Activated CD4-positive, alpha-beta T cell treated with anti-CD3 and anti-CD28 coated beads for 36 hours (primary cell): ENCODE data around the gene CYP2U1. TPM values are rescaled to one million over a fixed set of nuclear protein-coding genes. Genes with fewer than 3 reads are reported as not detected.
A peak's percentile ranks its signal among the peaks of the same experiment; 100 is the strongest.
"Not testable (repeated sequence)": the region's sequence is repeated elsewhere in the genome, so short reads cannot be mapped to it uniquely, and the experiment has no call there.

Experiments used
- ATAC-seq: fragments of 200-7000 bp; cut with Tn5 transposase; one replicate; pipeline ENCODE4 v1.10.0; 2021; ENCODE audit warnings: mild to moderate bottlenecking, moderate library complexity
- CTCF ChIA-PET: fragments of 350-600 bp; sonication (Branson Sonifier 250); formaldehyde crosslinking; loops from one replicate; lab custom pipeline; 2021; ENCODE audit warnings: antibody characterized with exemption; lab: Charles Lee
- POLR2A ChIA-PET: fragments of 350-600 bp; sonication (Branson Sonifier 250); formaldehyde crosslinking; loops from one replicate; lab custom pipeline; 2021; ENCODE audit warnings: antibody characterized with exemption, inconsistent platforms; lab: Charles Lee
- DNase-seq: peaks from one replicate; pipeline ENCODE4 v3.0.0-alpha.2; 2020
- H3K27ac Mint-ChIP-seq: one replicate; pipeline ENCODE4 v1.8.0; 2021; ENCODE audit warnings: mixed read lengths
- H3K27me3 Mint-ChIP-seq: one replicate; pipeline ENCODE4 v1.8.0; 2021; ENCODE audit warnings: mixed read lengths
- H3K36me3 Mint-ChIP-seq: one replicate; pipeline ENCODE4 v1.8.0; 2021; ENCODE audit warnings: low read depth, mixed read lengths
- H3K4me1 Mint-ChIP-seq: one replicate; pipeline ENCODE4 v1.8.0; 2021; ENCODE audit warnings: mixed read lengths
- H3K4me3 Mint-ChIP-seq: one replicate; pipeline ENCODE4 v1.8.0; 2021; ENCODE audit warnings: mild to moderate bottlenecking, moderate library complexity, mixed read lengths
- H3K9me3 Mint-ChIP-seq: one replicate; pipeline ENCODE4 v1.8.0; 2021; ENCODE audit warnings: low read depth, mixed read lengths
- intact Hi-C, 2 experiments: fragments of 100-400 bp; cut with DNase I in 1 of 2; cut with micrococcal nuclease in 1 of 2; formaldehyde crosslinking; loops; one replicate each; pipeline versions ENCODE4 v1.14.2 to v1.15.1; 2022 to 2024; cut with DNase I, micrococcal nuclease
- total RNA-seq, 2 experiments: library from RNA; stranded (reverse); gene quantifications; one replicate each; pipeline ENCODE4 v1.2.3, GENCODE V29; 2021

CYP2U1 gene
- total RNA-seq, 2 experiments from 2014 or later = 2.3 to 2.4 TPM

DNA sequence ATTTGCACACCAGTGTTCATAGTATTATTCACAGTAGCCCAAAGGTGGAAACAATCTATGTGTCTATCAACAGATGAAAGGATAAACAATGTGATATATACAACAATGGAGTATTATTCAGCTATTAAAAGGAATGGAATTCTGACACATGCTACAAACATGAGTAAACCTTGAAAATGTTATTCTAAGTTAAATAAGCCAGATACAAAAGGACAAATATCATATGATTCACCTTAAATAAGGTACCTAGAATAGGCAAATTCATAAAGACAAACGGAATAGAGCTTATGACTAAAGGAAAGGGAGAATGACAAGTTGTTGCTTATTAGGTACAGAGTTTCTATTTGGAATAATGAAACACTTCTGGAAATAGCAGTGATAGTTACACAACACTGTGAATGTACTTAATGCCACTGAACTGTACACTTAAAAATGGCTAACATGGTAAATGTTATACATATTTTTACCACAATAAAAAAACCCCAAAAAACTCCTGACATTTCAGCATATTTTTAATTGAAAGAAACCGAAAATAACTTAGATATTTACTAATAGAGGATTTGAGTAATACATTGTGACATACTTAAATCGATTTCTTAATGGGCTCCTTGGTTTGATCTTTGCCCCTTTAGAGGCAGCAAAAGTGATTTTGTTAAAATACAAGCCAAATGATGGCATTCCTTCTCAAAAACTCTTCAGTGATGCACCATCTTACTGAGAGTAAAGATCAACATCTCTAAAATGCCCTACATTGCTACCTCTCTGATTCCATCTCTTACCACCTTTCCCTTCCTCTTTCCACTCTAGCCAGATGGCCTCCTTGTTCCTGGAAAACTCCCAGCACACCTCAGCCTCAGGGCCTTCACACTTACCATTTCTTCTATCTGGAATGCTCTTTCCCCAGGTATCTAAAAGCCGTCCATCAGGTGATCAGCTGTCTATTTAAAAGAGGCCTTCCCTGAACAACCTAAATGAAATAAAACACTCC, 8.6 kb upstream of the CYP2U1 start:
- CTCF ChIA-PET = interaction anchor here (1.9 kb wide), 1 partner anchor 164 kb away, joined by 9 read pairs; no protein-coding TSS in a partner anchor
- Mint-ChIP-seq H3K27ac (no peak overlapping the region), H3K4me3 (no peak overlapping the region), H3K4me1 (no peaks in the 10 kb centered on the region), H3K9me3 (peaks cover 5% of the 10 kb centered on the region), H3K36me3 (peaks cover 3% of the 10 kb centered on the region), H3K27me3 (peaks cover 12% of the 10 kb centered on the region)
- intact Hi-C loops = no loop called here
- no peak for DNase-seq
- ATAC-seq = no peak
- POLR2A ChIA-PET = no interaction called here

DNA sequence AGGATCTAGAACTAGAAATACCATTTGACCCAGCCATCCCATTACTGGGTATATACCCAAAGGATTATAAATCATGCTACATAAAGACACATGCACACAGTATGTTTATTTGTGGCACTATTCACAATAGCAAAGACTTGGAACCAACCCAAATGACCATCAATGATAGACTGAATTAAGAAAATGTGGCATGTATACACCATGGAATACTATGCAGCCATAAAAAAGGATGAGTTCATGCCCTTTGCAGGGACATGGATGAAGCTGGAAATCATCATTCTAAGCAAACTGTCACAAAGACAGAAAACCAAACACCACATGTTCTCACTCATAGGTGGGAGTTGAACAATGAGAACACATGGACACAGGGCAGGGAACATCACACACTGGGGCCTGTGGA, 5.6 kb upstream of the CYP2U1 start:
- POLR2A ChIA-PET = not testable (repeated sequence)

DNA sequence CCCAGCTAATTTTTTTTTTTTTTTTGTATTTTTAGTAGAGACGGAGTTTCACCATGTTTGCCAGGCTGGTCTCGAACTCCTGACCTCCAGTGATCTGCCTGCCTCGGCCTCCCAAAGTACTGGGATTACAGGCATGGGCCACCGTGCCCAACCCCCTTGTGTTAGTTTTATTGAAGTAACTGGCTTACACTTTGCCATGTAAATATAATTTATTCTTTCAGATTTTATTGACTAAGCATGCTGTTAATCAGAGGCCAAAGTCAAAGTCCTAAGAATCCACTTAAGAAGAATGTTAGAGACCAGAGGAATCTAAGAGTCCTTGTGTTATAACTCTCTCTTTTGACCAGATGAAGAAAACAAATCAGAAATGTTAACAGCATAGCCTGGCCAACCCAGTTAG, 4.5 kb upstream of the CYP2U1 start:
- H3K4me1 Mint-ChIP-seq, H3K27ac Mint-ChIP-seq, POLR2A ChIA-PET, H3K4me3 Mint-ChIP-seq, H3K36me3 Mint-ChIP-seq, CTCF ChIA-PET, intact Hi-C loops, H3K9me3 Mint-ChIP-seq, H3K27me3 Mint-ChIP-seq, ATAC-seq, DNase-seq: not testable (repeated sequence)

More for the DNA sequence above, 5.6 kb upstream of the CYP2U1 start:
- H3K27ac Mint-ChIP-seq, CTCF ChIA-PET, ATAC-seq, H3K4me3 Mint-ChIP-seq, H3K36me3 Mint-ChIP-seq, intact Hi-C loops, H3K9me3 Mint-ChIP-seq, H3K27me3 Mint-ChIP-seq, DNase-seq, H3K4me1 Mint-ChIP-seq: not testable (repeated sequence)

- POLR2A ChIA-PET = interaction anchor here (0.7 kb wide), 1 partner anchor 60 kb away, joined by 3 read pairs; no protein-coding TSS in a partner anchor
- Mint-ChIP-seq H3K27ac (peak overlapping the region; percentile 79), H3K9me3 (no peaks in the 10 kb centered on the region), H3K27me3 (no peaks in the 10 kb centered on the region), H3K4me1 (peaks cover 28% of the 10 kb centered on the region), H3K36me3 (peaks cover 6% of the 10 kb centered on the region), H3K4me3 (peak overlapping the region; percentile 71)
- intact Hi-C loops = loop anchor here (1.0 to 2.0 kb wide), 3 partner anchors 57 to 212 kb away; partner anchors contain the start of genes HADH (in 2 of the 2) and PAPSS1 (in 2 of the 2)
- DNase-seq (peak; percentile 52), ATAC-seq (peak; percentile 11)
- CTCF ChIA-PET = interaction anchor here (0.9 to 1.8 kb wide), 2 partner anchors 9 to 87 kb away, joined by 3 to 5 read pairs; no protein-coding TSS in a partner anchor
Measured at GRCh38 chr4:107931775-107932321, 499 bp downstream of the CYP2U1 start.

- H3K27ac Mint-ChIP-seq = no peak overlapping the region
- no peaks in the 10 kb centered on the region for H3K27me3 Mint-ChIP-seq
- ChIA-PET CTCF (no interaction called here), POLR2A (no interaction called here)
- H3K9me3 Mint-ChIP-seq = no peaks in the 10 kb centered on the region
- intact Hi-C loops = no loop called here
- H3K4me1 Mint-ChIP-seq = peaks cover 40% of the 10 kb centered on the region
- peaks cover 12% of the 10 kb centered on the region for H3K36me3 Mint-ChIP-seq
- H3K4me3 Mint-ChIP-seq = no peak overlapping the region
- no peak for DNase-seq
- ATAC-seq = no peak
Measured at GRCh38 chr4:107935246-107935645, 3.9 kb downstream of the CYP2U1 start.

DNA sequence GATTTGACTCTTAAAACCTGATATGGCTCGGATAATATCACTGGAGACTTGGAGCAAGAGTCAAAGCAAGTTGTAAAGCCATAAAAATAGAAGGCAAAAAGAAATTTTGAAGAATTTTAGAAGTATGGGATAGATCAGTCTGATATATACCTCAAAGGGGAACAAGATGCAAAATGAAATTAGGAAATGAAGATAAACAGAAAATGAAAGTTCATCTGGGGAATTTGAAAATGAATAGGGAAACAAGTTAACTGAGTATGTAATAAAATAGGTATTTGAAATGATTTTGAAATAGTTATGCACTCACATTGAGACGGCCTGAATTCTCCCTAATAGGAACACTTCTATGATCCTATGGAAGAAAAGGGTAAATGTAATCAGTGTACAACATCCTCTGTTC, 5.7 kb downstream of the CYP2U1 start:
- Mint-ChIP-seq H3K36me3 (peaks cover 12% of the 10 kb centered on the region), H3K9me3 (no peaks in the 10 kb centered on the region), H3K27me3 (no peaks in the 10 kb centered on the region), H3K4me1 (peaks cover 32% of the 10 kb centered on the region), H3K27ac (no peak overlapping the region), H3K4me3 (no peak overlapping the region)
- ChIA-PET CTCF (no interaction called here), POLR2A (no interaction called here)
- ATAC-seq = no peak
- intact Hi-C loops = no loop called here
- no peak for DNase-seq

DNA sequence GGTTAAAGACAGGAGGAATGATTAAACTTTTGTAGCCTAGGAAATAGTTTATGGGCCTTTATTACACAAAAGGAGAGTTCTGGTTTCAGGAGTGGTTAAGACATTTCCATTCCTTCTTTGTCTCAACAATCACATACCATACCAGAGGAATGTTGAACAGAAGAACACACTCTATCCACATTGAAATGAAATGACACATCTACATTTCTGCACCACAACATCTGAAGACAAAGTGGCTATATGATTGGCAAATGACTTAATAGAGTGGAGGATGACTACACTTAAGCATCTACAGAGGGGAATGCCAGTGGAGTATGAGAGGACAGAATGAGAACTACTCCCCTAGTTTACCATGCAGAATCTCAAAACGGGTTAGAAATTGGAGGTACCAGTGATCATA, 8.0 kb downstream of the CYP2U1 start:
- intact Hi-C loops = no loop called here
- no peak for DNase-seq

DNA sequence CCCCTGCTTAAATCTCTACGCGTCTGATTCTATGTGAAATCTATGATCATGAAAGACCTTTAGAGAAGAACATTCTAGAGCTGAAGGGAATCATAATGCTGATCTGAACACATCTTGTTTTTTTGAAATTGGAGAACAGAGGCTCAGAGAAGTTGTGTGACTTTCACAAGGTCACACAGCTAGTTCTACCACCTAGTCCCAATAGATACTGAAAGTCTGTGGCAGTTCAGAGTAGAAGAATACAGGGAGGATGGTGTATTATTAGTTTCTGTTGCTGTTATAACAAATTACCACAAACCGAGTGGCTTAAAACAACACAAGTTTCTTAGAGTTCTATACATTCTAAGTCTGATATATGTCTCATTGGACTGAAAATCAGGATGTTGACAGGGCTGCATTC, 14.5 kb downstream of the CYP2U1 start:
- no peaks in the 10 kb centered on the region for H3K4me1 Mint-ChIP-seq
- intact Hi-C loops = no loop called here

More for the DNA sequence above, 8.0 kb downstream of the CYP2U1 start:
- POLR2A ChIA-PET = no interaction called here
- peaks cover 12% of the 10 kb centered on the region for H3K36me3 Mint-ChIP-seq
- H3K4me1 Mint-ChIP-seq = peaks cover 15% of the 10 kb centered on the region
- peak; percentile 88 for ATAC-seq
- CTCF ChIA-PET = no interaction called here
- no peak overlapping the region for H3K27ac Mint-ChIP-seq
- H3K9me3 Mint-ChIP-seq = no peaks in the 10 kb centered on the region
- no peaks in the 10 kb centered on the region for H3K27me3 Mint-ChIP-seq
- no peak overlapping the region for H3K4me3 Mint-ChIP-seq

GRCh38 chr4:107950746-107951540, 19.6 kb downstream of the CYP2U1 start:
- DNase-seq (no peak), ATAC-seq (no peak)
- intact Hi-C loops = no loop called here
- Mint-ChIP-seq H3K4me3 (no peak overlapping the region), H3K36me3 (peaks cover 22% of the 10 kb centered on the region), H3K9me3 (peaks cover 5% of the 10 kb centered on the region), H3K27ac (no peak overlapping the region), H3K4me1 (no peaks in the 10 kb centered on the region), H3K27me3 (no peaks in the 10 kb centered on the region)
- POLR2A ChIA-PET = no interaction called here
- CTCF ChIA-PET = no interaction called here

More for the DNA sequence above, 14.5 kb downstream of the CYP2U1 start:
- Mint-ChIP-seq H3K36me3 (peaks cover 21% of the 10 kb centered on the region), H3K9me3 (no peaks in the 10 kb centered on the region), H3K27ac (no peak overlapping the region), H3K4me3 (no peak overlapping the region), H3K27me3 (no peaks in the 10 kb centered on the region)
- ChIA-PET CTCF (no interaction called here), POLR2A (no interaction called here)
- ATAC-seq (no peak), DNase-seq (no peak)

DNA sequence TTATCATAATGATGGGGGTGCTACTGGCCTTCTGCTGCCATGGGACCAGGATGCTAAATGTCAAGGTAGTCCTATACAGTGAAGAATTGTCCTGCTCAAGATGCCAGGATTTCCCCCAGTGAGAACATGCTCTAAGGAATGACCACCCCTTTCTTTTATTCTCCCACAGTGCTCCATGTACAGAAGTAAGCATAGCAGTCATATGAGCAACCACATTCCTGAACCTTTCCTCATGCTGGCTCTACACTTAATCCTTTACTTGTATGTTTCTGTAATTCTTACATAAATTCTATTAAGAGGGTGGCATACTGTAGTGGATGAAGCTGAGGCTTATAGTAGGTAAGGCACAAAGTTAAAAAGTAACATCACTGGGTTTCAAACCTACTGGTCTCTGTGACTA, 20.2 kb downstream of the CYP2U1 start:
- peaks cover 27% of the 10 kb centered on the region for H3K36me3 Mint-ChIP-seq
- no peak overlapping the region for H3K4me3 Mint-ChIP-seq
- intact Hi-C loops = no loop called here
- POLR2A ChIA-PET = no interaction called here
- ATAC-seq (no peak), DNase-seq (no peak)
- peaks cover 11% of the 10 kb centered on the region for H3K9me3 Mint-ChIP-seq
- H3K27me3 Mint-ChIP-seq = no peaks in the 10 kb centered on the region
- H3K27ac Mint-ChIP-seq = no peak overlapping the region
- no peaks in the 10 kb centered on the region for H3K4me1 Mint-ChIP-seq
- CTCF ChIA-PET = no interaction called here

DNA sequence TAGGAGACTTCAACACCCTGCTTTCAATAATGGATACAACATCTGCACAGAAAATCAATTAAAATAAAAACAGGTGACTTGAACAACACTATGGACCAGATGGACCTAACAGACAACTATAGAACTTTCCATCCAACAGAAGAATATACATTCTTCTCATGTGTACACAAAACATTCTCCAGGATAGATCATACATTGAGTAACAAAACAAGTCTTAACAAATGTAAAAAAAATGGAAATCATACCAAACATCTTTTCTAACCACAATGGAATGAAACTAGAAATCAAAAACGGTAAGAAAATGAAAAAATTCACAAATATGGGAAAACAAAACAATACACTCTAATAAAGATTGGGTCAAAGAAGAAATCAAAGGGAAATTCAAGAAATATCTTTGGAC, 24.7 kb downstream of the CYP2U1 start:
- ATAC-seq (no peak), DNase-seq (no peak)
- intact Hi-C loops = no loop called here
- POLR2A ChIA-PET = no interaction called here
- no peak overlapping the region for H3K4me3 Mint-ChIP-seq
- H3K9me3 Mint-ChIP-seq = peaks cover 15% of the 10 kb centered on the region
- CTCF ChIA-PET = no interaction called here
- H3K27me3 Mint-ChIP-seq = no peaks in the 10 kb centered on the region
- H3K36me3 Mint-ChIP-seq = peaks cover 8% of the 10 kb centered on the region
- H3K27ac Mint-ChIP-seq = no peak overlapping the region
- H3K4me1 Mint-ChIP-seq = no peaks in the 10 kb centered on the region
